Caco-2 (cell line): Measurements from ENCODE around the gene ZNF559. TPM values are rescaled to one million over a fixed set of nuclear protein-coding genes. Genes with fewer than 3 reads are reported as not detected.

Source experiments
- BruUV-seq: library from RNA; stranded (reverse); fragments of 400-500 nt; replicated peaks from 2 replicates; lab custom pipeline; 2021; lab: Mats Ljungman, UMichigan
- CTCF ChIA-PET: fragments of 300-600 bp; sonication (Branson Sonifier 250); formaldehyde crosslinking; loops from one replicate; lab custom pipeline; 2022; ENCODE audit warnings: antibody characterized with exemption; lab: Charles Lee
- POLR2A ChIA-PET: fragments of 300-600 bp; sonication (Branson Sonifier 250); formaldehyde crosslinking; loops from one replicate; lab custom pipeline; 2022; ENCODE audit warnings: antibody characterized with exemption; lab: Charles Lee
- DNase-seq, 2 experiments: peaks; one replicate each; pipeline versions ENCODE4 v3.0.0 to v3.0.0-alpha.2; 2020 to 2022
- H3K27me3 ChIP-seq: replicated peaks from 2 replicates; pipeline ENCODE4 v1.6.0; 2011; ENCODE audit warnings: low read length; ENCODE audit not compliant: control insufficient read depth, insufficient read depth
- H3K36me3 ChIP-seq: 2 replicates; pipeline ENCODE4 v1.5.1; 2011; ENCODE audit warnings: low read length; ENCODE audit not compliant: control insufficient read depth, insufficient read depth
- H3K4me1 ChIP-seq: fragments of 250-450 bp; sonication (Bioruptor Pico); 2 replicates; pipeline ENCODE4 v1.5.1; 2020; ENCODE audit warnings: mild to moderate bottlenecking
- H3K4me3 ChIP-seq: 2 replicates; pipeline ENCODE4 v1.5.1; 2011; ENCODE audit warnings: low read depth, mild to moderate bottlenecking, control low read depth, low read length
- H3K9me3 ChIP-seq: fragments of 250-450 bp; sonication (Bioruptor Pico); 2 replicates; pipeline ENCODE4 v1.5.1; 2020; ENCODE audit warnings: mild to moderate bottlenecking, moderate library complexity
- H3K27ac Mint-ChIP-seq: one replicate; pipeline ENCODE4 v1.8.0; 2022; ENCODE audit warnings: mixed read lengths; ENCODE audit not compliant: unreplicated experiment
- H3K27me3 Mint-ChIP-seq: one replicate; pipeline ENCODE4 v1.8.0; 2022; ENCODE audit warnings: mixed read lengths; ENCODE audit not compliant: insufficient read depth, unreplicated experiment
- H3K36me3 Mint-ChIP-seq: one replicate; pipeline ENCODE4 v1.8.0; 2022; ENCODE audit warnings: mild to moderate bottlenecking, mixed read lengths; ENCODE audit not compliant: insufficient read depth, unreplicated experiment
- H3K4me1 Mint-ChIP-seq: one replicate; pipeline ENCODE4 v1.8.0; 2022; ENCODE audit warnings: low read depth, mixed read lengths; ENCODE audit not compliant: unreplicated experiment
- H3K4me3 Mint-ChIP-seq: one replicate; pipeline ENCODE4 v1.8.0; 2022; ENCODE audit warnings: mild to moderate bottlenecking, moderate library complexity, mixed read lengths; ENCODE audit not compliant: unreplicated experiment
- H3K9me3 Mint-ChIP-seq: one replicate; pipeline ENCODE4 v1.8.0; 2022; ENCODE audit warnings: mixed read lengths; ENCODE audit not compliant: unreplicated experiment
- intact Hi-C: fragments of 100-400 bp; cut with micrococcal nuclease; formaldehyde crosslinking; loops from one replicate; pipeline ENCODE4 v1.10.0; 2022; ENCODE audit not compliant: unreplicated experiment
- total RNA-seq: library from RNA; stranded (reverse); gene quantifications from 2 replicates; pipeline ENCODE4 v1.2.3, GENCODE V29; 2022
- TF ChIP-seq, protein P1 (sequence below), 2 experiments: fragments of 200-600 bp in 1 of 2; IDR thresholded peaks; 1 replicate in 1 of 2; 2 replicates in 1 of 2; pipeline versions ENCODE4 v1.5.1 to v1.8.0; 2011 to 2022; ENCODE audit warnings: antibody characterized with exemption in 1 of 2, control low read depth in 1 of 2, inconsistent platforms in 1 of 2, low read depth in 1 of 2, low read length in 1 of 2, mild to moderate bottlenecking in 1 of 2, moderate library complexity in 1 of 2; ENCODE audit not compliant: insufficient read depth in 1 of 2, severe bottlenecking in 1 of 2, unreplicated experiment in 1 of 2

Gene ZNF559
- total RNA-seq, 1 experiment from 2014 or later: 5.4 TPM

DNA sequence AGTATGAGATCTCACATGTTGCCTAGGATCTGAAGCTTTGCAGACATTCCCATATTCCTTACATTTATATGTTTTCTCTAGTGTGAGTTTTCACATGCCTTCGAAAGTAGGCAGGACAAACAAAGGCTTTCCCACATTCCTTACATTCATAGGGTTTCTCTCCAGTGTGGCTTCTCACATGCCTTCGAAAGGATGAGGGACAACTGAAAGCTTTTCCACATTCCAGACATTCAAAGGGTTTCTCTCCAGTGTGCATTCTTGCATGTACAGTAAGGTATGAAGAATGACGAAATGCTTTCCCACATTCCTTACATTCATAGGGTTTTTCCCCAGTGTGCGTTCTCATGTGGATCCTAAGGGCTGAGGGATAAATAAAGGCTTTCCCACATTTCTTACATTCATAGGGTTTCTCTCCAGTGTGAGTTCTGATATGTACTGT lies 28.5 kb upstream of the ZNF559 start:
- Mint-ChIP-seq H3K27ac (no peak overlapping the region), H3K27me3 (no peaks in the 10 kb centered on the region), H3K9me3 (peaks cover 40% of the 10 kb centered on the region), H3K4me1 (no peaks in the 10 kb centered on the region), H3K4me3 (no peak overlapping the region), H3K36me3 (peaks cover 11% of the 10 kb centered on the region)
- no TSS peak for BruUV-seq
- ChIA-PET POLR2A (no interaction called here), CTCF (no interaction called here)
- Histone ChIP-seq H3K36me3 (no peaks in the 10 kb centered on the region), H3K27me3 (no peaks in the 10 kb centered on the region), H3K4me3 (no peak overlapping the region), H3K9me3 (peaks cover 22% of the 10 kb centered on the region), H3K4me1 (no peaks in the 10 kb centered on the region; the same call in 1 of the 2 replicates)
- intact Hi-C loops: no loop called here
- TF ChIP-seq, protein P1, sequence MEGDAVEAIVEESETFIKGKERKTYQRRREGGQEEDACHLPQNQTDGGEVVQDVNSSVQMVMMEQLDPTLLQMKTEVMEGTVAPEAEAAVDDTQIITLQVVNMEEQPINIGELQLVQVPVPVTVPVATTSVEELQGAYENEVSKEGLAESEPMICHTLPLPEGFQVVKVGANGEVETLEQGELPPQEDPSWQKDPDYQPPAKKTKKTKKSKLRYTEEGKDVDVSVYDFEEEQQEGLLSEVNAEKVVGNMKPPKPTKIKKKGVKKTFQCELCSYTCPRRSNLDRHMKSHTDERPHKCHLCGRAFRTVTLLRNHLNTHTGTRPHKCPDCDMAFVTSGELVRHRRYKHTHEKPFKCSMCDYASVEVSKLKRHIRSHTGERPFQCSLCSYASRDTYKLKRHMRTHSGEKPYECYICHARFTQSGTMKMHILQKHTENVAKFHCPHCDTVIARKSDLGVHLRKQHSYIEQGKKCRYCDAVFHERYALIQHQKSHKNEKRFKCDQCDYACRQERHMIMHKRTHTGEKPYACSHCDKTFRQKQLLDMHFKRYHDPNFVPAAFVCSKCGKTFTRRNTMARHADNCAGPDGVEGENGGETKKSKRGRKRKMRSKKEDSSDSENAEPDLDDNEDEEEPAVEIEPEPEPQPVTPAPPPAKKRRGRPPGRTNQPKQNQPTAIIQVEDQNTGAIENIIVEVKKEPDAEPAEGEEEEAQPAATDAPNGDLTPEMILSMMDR (IDR thresholded peaks at IDR 0.05; ENCODE audit: insufficient read depth in 1 of 2, low read depth in 1 of 2, low read length in 1 of 2, severe bottlenecking in 1 of 2, unreplicated experiment in 1 of 2): no peak
- DNase-seq: no peak

DNA sequence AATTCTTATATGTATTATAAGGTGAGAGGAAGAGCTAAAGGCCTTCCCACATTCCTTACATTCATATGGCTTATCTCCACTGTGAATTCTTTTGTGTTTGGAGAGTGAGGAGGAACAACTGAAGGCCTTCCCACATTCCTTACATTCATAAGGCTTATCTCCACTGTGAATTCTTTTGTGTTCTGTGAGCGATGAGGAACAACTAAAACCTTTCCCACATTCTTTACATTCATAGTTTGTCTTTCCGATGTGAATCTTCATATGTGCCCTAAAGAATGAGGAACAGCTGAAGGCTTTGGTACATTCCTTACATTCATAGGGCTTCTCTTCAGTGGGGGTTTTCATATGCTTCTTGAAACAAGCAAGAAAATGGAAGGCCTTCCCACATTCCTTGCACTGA lies 27.6 kb upstream of the ZNF559 start:
- DNase-seq: no peak
- no peaks in the 10 kb centered on the region for H3K27me3 Mint-ChIP-seq
- no peaks in the 10 kb centered on the region for H3K36me3 ChIP-seq
- H3K9me3 ChIP-seq: peaks cover 22% of the 10 kb centered on the region
- H3K9me3 Mint-ChIP-seq: peaks cover 45% of the 10 kb centered on the region
- no peak overlapping the region for H3K27ac Mint-ChIP-seq
- peaks cover 11% of the 10 kb centered on the region for H3K36me3 Mint-ChIP-seq
- no peaks in the 10 kb centered on the region for H3K4me1 Mint-ChIP-seq
- H3K4me1 ChIP-seq: no peaks in the 10 kb centered on the region; the same call in 1 of the 2 replicates
- BruUV-seq: no TSS peak
- H3K4me3 Mint-ChIP-seq: no peak overlapping the region
- TF ChIP-seq, protein P1 (IDR thresholded peaks at IDR 0.05; ENCODE audit: insufficient read depth in 1 of 2, low read depth in 1 of 2, low read length in 1 of 2, severe bottlenecking in 1 of 2, unreplicated experiment in 1 of 2): no peak
- ChIA-PET POLR2A (no interaction called here), CTCF (no interaction called here)
- intact Hi-C loops: no loop called here
- H3K4me3 ChIP-seq: no peak overlapping the region
- no peaks in the 10 kb centered on the region for H3K27me3 ChIP-seq

DNA sequence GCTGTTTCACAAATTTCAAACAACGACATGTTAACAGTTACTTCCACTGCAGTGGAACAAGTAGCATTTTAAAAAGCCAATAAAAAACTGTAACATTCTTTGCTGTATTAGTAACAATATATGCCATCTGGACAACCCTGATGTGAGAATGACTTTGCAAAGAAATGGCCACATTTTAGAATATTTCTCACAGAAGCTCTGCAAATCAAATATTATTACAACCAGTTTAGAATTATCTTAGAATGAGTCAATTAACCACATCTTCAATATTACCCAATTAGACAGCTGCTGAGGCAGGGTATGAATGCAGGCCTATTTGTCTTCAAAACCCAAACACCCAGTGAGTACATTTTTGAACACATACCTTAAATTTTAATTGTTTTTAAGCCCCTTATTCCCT lies 17.5 kb upstream of the ZNF559 start:
- peaks cover 21% of the 10 kb centered on the region for H3K36me3 Mint-ChIP-seq
- no peak overlapping the region for H3K4me3 Mint-ChIP-seq
- BruUV-seq: no TSS peak
- H3K4me1 ChIP-seq: no peaks in the 10 kb centered on the region
- TF ChIP-seq, protein P1 (IDR thresholded peaks at IDR 0.05; ENCODE audit: insufficient read depth in 1 of 2, low read depth in 1 of 2, low read length in 1 of 2, severe bottlenecking in 1 of 2, unreplicated experiment in 1 of 2): no peak
- no peak overlapping the region for H3K27ac Mint-ChIP-seq
- H3K4me1 Mint-ChIP-seq: no peaks in the 10 kb centered on the region
- H3K9me3 Mint-ChIP-seq: peaks cover under 1% of the 10 kb centered on the region
- ChIA-PET CTCF (no interaction called here), POLR2A (no interaction called here)
- H3K27me3 ChIP-seq: no peaks in the 10 kb centered on the region
- no peaks in the 10 kb centered on the region for H3K36me3 ChIP-seq
- peaks cover 10% of the 10 kb centered on the region; the same call in 1 of the 2 replicates for H3K9me3 ChIP-seq
- intact Hi-C loops: no loop called here
- DNase-seq: no peak
- no peak overlapping the region for H3K4me3 ChIP-seq
- no peaks in the 10 kb centered on the region for H3K27me3 Mint-ChIP-seq
